ENCODE data around the gene ANKRD42. TPM values are rescaled to one million over a fixed set of nuclear protein-coding genes. Genes with fewer than 3 reads are reported as not detected.

ANKRD42 gene
- polyA plus RNA-seq, 1 of the 3 experiments (the other 2 are of a cell fraction) = 13.3 TPM

DNA sequence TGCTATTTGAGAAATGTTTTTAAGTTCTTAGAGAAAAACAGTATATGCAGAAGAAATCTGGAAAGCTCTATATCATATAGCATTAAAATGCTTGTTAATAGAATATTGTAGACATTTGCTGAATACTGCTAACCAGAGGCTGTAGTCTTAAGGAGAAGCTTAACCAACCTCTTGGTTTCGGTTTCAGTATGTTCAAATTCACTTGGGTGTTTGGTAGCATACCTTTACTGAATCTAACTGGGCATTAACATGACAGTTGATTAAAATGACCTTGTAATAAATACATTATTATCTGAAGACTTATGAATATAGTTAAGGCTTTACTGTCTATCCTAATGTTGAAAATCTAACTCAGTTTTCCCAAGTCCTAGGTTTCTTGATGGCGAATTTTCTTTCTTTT is 31.1 kb upstream of the ANKRD42 start:
- ChIA-PET POLR2A (no interaction called here), CTCF (interaction anchor here (1.0 kb wide), 1 partner anchor 12 kb away, joined by 3 read pairs; no protein-coding TSS in a partner anchor)
- WGBS (ENCODE audit: low lambda C conversion rate) = 92% methylated on average over 2 of the region's 2 CpGs
- Histone ChIP-seq H3K9ac (no peak overlapping the region), H3K36me3 (replicated peaks in 1 of 2; ENCODE audit: control insufficient read depth in 1 of 2, insufficient read depth in 2 of 2, low read length in 1 of 2) (peaks cover 73 to 81% of the 10 kb centered on the region in 2 experiments), H3K4me1 (ENCODE audit: control insufficient read depth in 1 of 2, insufficient read depth in 2 of 2, low read depth in 1 of 2, low read length in 1 of 2) (peaks cover 11 to 16% of the 10 kb centered on the region in 2 experiments; a peak in 3 of 4 replicates), H4K20me1 (ENCODE audit: insufficient read depth) (peaks cover 48% of the 10 kb centered on the region), H3F3A (replicated peaks; ENCODE audit: insufficient read depth) (peaks cover 15% of the 10 kb centered on the region), H3K27me3 (ENCODE audit: insufficient read depth) (no peaks in the 10 kb centered on the region), H3K9me3 (no peaks in the 10 kb centered on the region), H3K4me2 (peak overlapping the region; percentile 91; the same call in 1 of the 2 replicates), H2AFZ (ENCODE audit: low read depth) (no peak overlapping the region), H3K9me2 (no peaks in the 10 kb centered on the region), H3K27ac (ENCODE audit: low read depth in 2 of 2, low read length in 1 of 2) (no peak overlapping the region), H3K79me2 (ENCODE audit: insufficient read depth) (peaks cover 100% of the 10 kb centered on the region), H3K4me3 (ENCODE audit: low read depth in 2 of 2, low read length in 1 of 2) (no peak overlapping the region)
- TF ChIP-seq YY1 (IDR thresholded peaks at IDR 0.05; ENCODE audit: low read depth) (no peak), NFIC (IDR thresholded peaks at IDR 0.05; ENCODE audit: borderline replicate concordance) (no peak), TEAD4 (IDR thresholded peaks at IDR 0.05; ENCODE audit: borderline replicate concordance, insufficient read depth) (no peak), SIN3A (IDR thresholded peaks at IDR 0.05; ENCODE audit: borderline replicate concordance, low read depth, low read length) (no peak), GABPA (IDR thresholded peaks at IDR 0.05; ENCODE audit: low read depth) (no peak), SMC3 (IDR thresholded peaks at IDR 0.05; ENCODE audit: low read depth, low read length) (no peak), RFX5 (IDR thresholded peaks at IDR 0.05; ENCODE audit: low read length) (no peak), POLR2AphosphoS5 (IDR thresholded peaks at IDR 0.05; ENCODE audit: low read depth, low read length) (no peak), EP300 (IDR thresholded peaks at IDR 0.05; ENCODE audit: borderline replicate concordance in 1 of 2, low read depth in 1 of 2, low read length in 1 of 2) (no peak), ELF1 (IDR thresholded peaks at IDR 0.05) (no peak), FOSL2 (IDR thresholded peaks at IDR 0.05; ENCODE audit: borderline replicate concordance, low read depth) (no peak), TCF12 (IDR thresholded peaks at IDR 0.05) (no peak), PBX3 (IDR thresholded peaks at IDR 0.05) (no peak), NRF1 (IDR thresholded peaks at IDR 0.05; ENCODE audit: low read depth, low read length) (no peak), RAD21 (IDR thresholded peaks at IDR 0.05; ENCODE audit: low read length) (no peak), CHD2 (IDR thresholded peaks at IDR 0.05; ENCODE audit: low read length, partially characterized antibody) (no peak), USF1 (IDR thresholded peaks at IDR 0.05; ENCODE audit: borderline replicate concordance, low read depth) (no peak)
- TF ChIP-seq, protein P1, sequence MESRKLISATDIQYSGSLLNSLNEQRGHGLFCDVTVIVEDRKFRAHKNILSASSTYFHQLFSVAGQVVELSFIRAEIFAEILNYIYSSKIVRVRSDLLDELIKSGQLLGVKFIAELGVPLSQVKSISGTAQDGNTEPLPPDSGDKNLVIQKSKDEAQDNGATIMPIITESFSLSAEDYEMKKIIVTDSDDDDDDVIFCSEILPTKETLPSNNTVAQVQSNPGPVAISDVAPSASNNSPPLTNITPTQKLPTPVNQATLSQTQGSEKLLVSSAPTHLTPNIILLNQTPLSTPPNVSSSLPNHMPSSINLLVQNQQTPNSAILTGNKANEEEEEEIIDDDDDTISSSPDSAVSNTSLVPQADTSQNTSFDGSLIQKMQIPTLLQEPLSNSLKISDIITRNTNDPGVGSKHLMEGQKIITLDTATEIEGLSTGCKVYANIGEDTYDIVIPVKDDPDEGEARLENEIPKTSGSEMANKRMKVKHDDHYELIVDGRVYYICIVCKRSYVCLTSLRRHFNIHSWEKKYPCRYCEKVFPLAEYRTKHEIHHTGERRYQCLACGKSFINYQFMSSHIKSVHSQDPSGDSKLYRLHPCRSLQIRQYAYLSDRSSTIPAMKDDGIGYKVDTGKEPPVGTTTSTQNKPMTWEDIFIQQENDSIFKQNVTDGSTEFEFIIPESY (IDR thresholded peaks at IDR 0.05; ENCODE audit: borderline replicate concordance, low read depth) = no peak
- TF ChIP-seq, protein P2, sequence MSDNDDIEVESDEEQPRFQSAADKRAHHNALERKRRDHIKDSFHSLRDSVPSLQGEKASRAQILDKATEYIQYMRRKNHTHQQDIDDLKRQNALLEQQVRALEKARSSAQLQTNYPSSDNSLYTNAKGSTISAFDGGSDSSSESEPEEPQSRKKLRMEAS (IDR thresholded peaks at IDR 0.05; ENCODE audit: low read depth) = no peak
- TF ChIP-seq, protein P3, sequence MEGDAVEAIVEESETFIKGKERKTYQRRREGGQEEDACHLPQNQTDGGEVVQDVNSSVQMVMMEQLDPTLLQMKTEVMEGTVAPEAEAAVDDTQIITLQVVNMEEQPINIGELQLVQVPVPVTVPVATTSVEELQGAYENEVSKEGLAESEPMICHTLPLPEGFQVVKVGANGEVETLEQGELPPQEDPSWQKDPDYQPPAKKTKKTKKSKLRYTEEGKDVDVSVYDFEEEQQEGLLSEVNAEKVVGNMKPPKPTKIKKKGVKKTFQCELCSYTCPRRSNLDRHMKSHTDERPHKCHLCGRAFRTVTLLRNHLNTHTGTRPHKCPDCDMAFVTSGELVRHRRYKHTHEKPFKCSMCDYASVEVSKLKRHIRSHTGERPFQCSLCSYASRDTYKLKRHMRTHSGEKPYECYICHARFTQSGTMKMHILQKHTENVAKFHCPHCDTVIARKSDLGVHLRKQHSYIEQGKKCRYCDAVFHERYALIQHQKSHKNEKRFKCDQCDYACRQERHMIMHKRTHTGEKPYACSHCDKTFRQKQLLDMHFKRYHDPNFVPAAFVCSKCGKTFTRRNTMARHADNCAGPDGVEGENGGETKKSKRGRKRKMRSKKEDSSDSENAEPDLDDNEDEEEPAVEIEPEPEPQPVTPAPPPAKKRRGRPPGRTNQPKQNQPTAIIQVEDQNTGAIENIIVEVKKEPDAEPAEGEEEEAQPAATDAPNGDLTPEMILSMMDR (IDR thresholded peaks at IDR 0.05) = no peak
- DNase-seq = no peak
